ENCODE data around the gene ZNF200. TPM values are rescaled to one million over a fixed set of nuclear protein-coding genes. Genes with fewer than 3 reads are reported as not detected.

ZNF200 gene
- total and polyA plus RNA-seq, 2 of the 13 experiments (the other 11 are each of a cell fraction or from before 2014, with no cell fraction given) = 3.5 to 16.5 TPM

- no peak for TF ChIP-seq HBP1 (CRISPR knock-in tag; IDR thresholded peaks at IDR 0.05; ENCODE audit: low read depth)
- TF ChIP-seq ZNF564 (CRISPR knock-in tag; IDR thresholded peaks at IDR 0.05) = no peak
- no peak for TF ChIP-seq ZNF124 (CRISPR knock-in tag; IDR thresholded peaks at IDR 0.05)
- peak; percentile 77; the same call in 1 of the 2 replicates for TF ChIP-seq MEF2D (CRISPR knock-in tag; IDR thresholded peaks at IDR 0.05)
- TF ChIP-seq THRA (CRISPR knock-in tag; IDR thresholded peaks at IDR 0.05; ENCODE audit: borderline replicate concordance) = 0 out of 2 replicates have a peak, but pooled peaks have one; percentile 16
- no peak for TF ChIP-seq SOX6 (IDR thresholded peaks at IDR 0.05)
- 0 out of 2 replicates have a peak, but pooled peaks have one; percentile 26 for TF ChIP-seq SOX6 (CRISPR knock-in tag; IDR thresholded peaks at IDR 0.05)
- TF ChIP-seq MLX (CRISPR knock-in tag; IDR thresholded peaks at IDR 0.05) = no peak
- TF ChIP-seq ZBTB20 (CRISPR knock-in tag; IDR thresholded peaks at IDR 0.05; ENCODE audit: borderline replicate concordance, low read depth) = 0 out of 2 replicates have a peak, but pooled peaks have one; percentile 31
- TF ChIP-seq BRCA1 (CRISPR knock-in tag; IDR thresholded peaks at IDR 0.05) = peak; percentile 55; the same call in 1 of the 2 replicates
- TF ChIP-seq ZBTB21 (CRISPR knock-in tag; IDR thresholded peaks at IDR 0.05) = peak; percentile 31; the same call in 1 of the 2 replicates
- 0 out of 2 replicates have a peak, but pooled peaks have one; percentile 28 for TF ChIP-seq GTF3A (CRISPR knock-in tag; conservative IDR thresholded peaks at IDR 0.05)
- 0 out of 2 replicates have a peak, but pooled peaks have one; percentile 15 for TF ChIP-seq ARID5B (CRISPR knock-in tag; IDR thresholded peaks at IDR 0.05)
- TF ChIP-seq TFDP1 (CRISPR knock-in tag; IDR thresholded peaks at IDR 0.05; ENCODE audit: borderline replicate concordance) = no peak
- 0 out of 2 replicates have a peak, but pooled peaks have one; percentile 35 for TF ChIP-seq ADNP (CRISPR knock-in tag; IDR thresholded peaks at IDR 0.05)
- 0 out of 2 replicates have a peak, but pooled peaks have one; percentile 29 for TF ChIP-seq YEATS4 (CRISPR knock-in tag; IDR thresholded peaks at IDR 0.05; ENCODE audit: borderline replicate concordance)
- peak; percentile 23; the same call in 1 of the 2 replicates for TF ChIP-seq MYC (CRISPR knock-in tag; IDR thresholded peaks at IDR 0.05; ENCODE audit: borderline replicate concordance)
- no peak for TF ChIP-seq ZNF296 (CRISPR knock-in tag; conservative IDR thresholded peaks at IDR 0.05)
- TF ChIP-seq CREM (IDR thresholded peaks at IDR 0.05) = peak; percentile 63
- TF ChIP-seq CREM (CRISPR knock-in tag; IDR thresholded peaks at IDR 0.05) = no peak
- TF ChIP-seq SNAPC2 (CRISPR knock-in tag; IDR thresholded peaks at IDR 0.05) = 0 out of 2 replicates have a peak, but pooled peaks have one; percentile 5
Observed at GRCh38 chr16:3187798-3188674, 46.9 kb downstream of the ZNF200 start, which contains the start of gene OR1F1 (continued).

All from HepG2 (cell line).